ENCODE results near the gene PLXNA2. TPM values are rescaled to one million over a fixed set of nuclear protein-coding genes. Genes with fewer than 3 reads are reported as not detected.

PLXNA2 gene
- total and polyA plus RNA-seq, 2 of the 13 experiments (the other 11 are each of a cell fraction or from before 2014, with no cell fraction given) = 1.1 to 2.1 TPM

DNA sequence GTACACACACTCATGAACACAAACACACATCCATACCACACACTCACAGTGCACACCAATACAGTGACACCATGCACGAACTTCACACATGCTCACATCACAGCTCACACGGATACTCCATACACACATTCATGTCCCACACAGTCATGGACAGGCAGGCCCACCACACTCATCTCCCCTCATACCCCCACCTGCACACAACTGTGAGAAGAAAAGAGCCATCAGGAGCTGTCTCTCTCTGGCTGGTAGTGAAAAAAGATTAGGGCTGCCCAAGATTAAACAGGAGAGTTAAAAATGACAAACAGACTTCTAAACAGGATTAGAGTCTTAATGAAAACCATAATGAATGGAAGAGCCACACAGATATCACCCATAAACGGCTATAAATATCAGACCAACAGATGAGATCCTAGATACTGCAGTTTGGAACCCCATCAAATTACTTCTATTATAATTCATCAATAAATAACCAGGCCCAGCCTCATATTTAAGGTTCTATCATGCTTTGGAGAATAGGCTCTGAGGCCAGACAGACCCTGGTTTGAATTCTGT is 122.3 kb downstream of the PLXNA2 start (continued):
- TF ChIP-seq, protein P1, sequence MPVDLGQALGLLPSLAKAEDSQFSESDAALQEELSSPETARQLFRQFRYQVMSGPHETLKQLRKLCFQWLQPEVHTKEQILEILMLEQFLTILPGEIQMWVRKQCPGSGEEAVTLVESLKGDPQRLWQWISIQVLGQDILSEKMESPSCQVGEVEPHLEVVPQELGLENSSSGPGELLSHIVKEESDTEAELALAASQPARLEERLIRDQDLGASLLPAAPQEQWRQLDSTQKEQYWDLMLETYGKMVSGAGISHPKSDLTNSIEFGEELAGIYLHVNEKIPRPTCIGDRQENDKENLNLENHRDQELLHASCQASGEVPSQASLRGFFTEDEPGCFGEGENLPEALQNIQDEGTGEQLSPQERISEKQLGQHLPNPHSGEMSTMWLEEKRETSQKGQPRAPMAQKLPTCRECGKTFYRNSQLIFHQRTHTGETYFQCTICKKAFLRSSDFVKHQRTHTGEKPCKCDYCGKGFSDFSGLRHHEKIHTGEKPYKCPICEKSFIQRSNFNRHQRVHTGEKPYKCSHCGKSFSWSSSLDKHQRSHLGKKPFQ (CRISPR knock-in tag; IDR thresholded peaks at IDR 0.05; ENCODE audit: insufficient replicate concordance) = no peak
- TF ChIP-seq HHEX (CRISPR knock-in tag; IDR thresholded peaks at IDR 0.05) (no peak), ZNF724P (CRISPR knock-in tag; IDR thresholded peaks at IDR 0.05; ENCODE audit: borderline replicate concordance) (no peak), PHF21A (CRISPR knock-in tag; IDR thresholded peaks at IDR 0.05) (no peak)

DNA sequence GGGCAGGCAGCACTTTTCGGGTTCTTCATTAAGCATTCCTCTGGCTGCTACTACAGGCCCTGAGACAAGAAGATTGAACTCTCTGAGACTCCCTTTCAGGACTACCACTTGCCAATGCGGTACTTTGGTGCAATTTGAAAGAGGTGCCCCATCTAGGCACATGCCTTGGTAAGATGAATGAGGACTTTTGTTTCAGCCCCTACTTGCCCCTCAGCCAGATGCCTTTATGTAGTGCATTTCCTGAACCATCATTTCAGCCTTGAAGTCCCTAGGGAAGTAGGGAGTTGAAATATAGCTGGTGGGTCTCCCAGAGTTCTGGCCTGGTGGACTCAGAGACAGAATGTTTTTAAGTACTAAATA is 123.8 kb downstream of the PLXNA2 start:
- peak overlapping the region; percentile 30 for H3K9ac ChIP-seq (ENCODE audit: insufficient read depth, low read depth, low read length)
- FAIRE-seq = no peak
- H3K9me3 ChIP-seq (ENCODE audit: low read length) = no peaks in the 10 kb centered on the region
- H4K20me1 ChIP-seq (ENCODE audit: insufficient read depth, low read length) = no peaks in the 10 kb centered on the region
- in situ Hi-C loops (cut with HindIII; ENCODE audit: extremely low pct_ligation_motif_present, low pct_unique_long_range_greater_than_20kb) = no loop called here
- intact Hi-C loops (cut with micrococcal nuclease; ENCODE audit: unreplicated experiment) = no loop called here
- H3K4me2 ChIP-seq (ENCODE audit: low read depth, low read length) = peak overlapping the region; percentile 68
- TF ChIP-seq SPEN (CRISPR knock-in tag; IDR thresholded peaks at IDR 0.05; ENCODE audit: low read depth) (0 out of 2 replicates have a peak, but pooled peaks have one; percentile 6), ZNF160 (CRISPR knock-in tag; IDR thresholded peaks at IDR 0.05) (no peak), AKAP8 (CRISPR knock-in tag; IDR thresholded peaks at IDR 0.05) (no peak), ZNF446 (CRISPR knock-in tag; IDR thresholded peaks at IDR 0.05) (0 out of 2 replicates have a peak, but pooled peaks have one; percentile 74), ZNF709 (CRISPR knock-in tag; IDR thresholded peaks at IDR 0.05) (peak; percentile 54; the same call in 1 of the 2 replicates)
- TF ChIP-seq, protein P2, sequence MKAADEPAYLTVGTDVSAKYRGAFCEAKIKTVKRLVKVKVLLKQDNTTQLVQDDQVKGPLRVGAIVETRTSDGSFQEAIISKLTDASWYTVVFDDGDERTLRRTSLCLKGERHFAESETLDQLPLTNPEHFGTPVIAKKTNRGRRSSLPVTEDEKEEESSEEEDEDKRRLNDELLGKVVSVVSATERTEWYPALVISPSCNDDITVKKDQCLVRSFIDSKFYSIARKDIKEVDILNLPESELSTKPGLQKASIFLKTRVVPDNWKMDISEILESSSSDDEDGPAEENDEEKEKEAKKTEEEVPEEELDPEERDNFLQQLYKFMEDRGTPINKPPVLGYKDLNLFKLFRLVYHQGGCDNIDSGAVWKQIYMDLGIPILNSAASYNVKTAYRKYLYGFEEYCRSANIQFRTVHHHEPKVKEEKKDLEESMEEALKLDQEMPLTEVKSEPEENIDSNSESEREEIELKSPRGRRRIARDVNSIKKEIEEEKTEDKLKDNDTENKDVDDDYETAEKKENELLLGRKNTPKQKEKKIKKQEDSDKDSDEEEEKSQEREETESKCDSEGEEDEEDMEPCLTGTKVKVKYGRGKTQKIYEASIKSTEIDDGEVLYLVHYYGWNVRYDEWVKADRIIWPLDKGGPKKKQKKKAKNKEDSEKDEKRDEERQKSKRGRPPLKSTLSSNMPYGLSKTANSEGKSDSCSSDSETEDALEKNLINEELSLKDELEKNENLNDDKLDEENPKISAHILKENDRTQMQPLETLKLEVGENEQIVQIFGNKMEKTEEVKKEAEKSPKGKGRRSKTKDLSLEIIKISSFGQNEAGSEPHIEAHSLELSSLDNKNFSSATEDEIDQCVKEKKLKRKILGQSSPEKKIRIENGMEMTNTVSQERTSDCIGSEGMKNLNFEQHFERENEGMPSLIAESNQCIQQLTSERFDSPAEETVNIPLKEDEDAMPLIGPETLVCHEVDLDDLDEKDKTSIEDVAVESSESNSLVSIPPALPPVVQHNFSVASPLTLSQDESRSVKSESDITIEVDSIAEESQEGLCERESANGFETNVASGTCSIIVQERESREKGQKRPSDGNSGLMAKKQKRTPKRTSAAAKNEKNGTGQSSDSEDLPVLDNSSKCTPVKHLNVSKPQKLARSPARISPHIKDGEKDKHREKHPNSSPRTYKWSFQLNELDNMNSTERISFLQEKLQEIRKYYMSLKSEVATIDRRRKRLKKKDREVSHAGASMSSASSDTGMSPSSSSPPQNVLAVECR (CRISPR knock-in tag; IDR thresholded peaks at IDR 0.05; ENCODE audit: borderline replicate concordance) = 0 out of 2 replicates have a peak, but pooled peaks have one; percentile 16
- TF ChIP-seq, protein P3, sequence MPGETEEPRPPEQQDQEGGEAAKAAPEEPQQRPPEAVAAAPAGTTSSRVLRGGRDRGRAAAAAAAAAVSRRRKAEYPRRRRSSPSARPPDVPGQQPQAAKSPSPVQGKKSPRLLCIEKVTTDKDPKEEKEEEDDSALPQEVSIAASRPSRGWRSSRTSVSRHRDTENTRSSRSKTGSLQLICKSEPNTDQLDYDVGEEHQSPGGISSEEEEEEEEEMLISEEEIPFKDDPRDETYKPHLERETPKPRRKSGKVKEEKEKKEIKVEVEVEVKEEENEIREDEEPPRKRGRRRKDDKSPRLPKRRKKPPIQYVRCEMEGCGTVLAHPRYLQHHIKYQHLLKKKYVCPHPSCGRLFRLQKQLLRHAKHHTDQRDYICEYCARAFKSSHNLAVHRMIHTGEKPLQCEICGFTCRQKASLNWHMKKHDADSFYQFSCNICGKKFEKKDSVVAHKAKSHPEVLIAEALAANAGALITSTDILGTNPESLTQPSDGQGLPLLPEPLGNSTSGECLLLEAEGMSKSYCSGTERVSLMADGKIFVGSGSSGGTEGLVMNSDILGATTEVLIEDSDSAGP (CRISPR knock-in tag; IDR thresholded peaks at IDR 0.05; ENCODE audit: borderline replicate concordance) = 0 out of 2 replicates have a peak, but pooled peaks have one; percentile 2
- H3K79me2 ChIP-seq (ENCODE audit: insufficient read depth, low read length) = no peaks in the 10 kb centered on the region
- 13% methylated on average over 2 of the region's 2 CpGs for WGBS (ENCODE audit: low lambda C conversion rate)
- H3K36me3 ChIP-seq (replicated peaks in 1 of 2; ENCODE audit: control insufficient read depth in 1 of 2, insufficient read depth in 2 of 2, low read length in 2 of 2) = no peaks in the 10 kb centered on the region
- no TSS peak for BruUV-seq (replicated peaks)
- no peaks in the 10 kb centered on the region for H3K27me3 ChIP-seq (ENCODE audit: control insufficient read depth in 1 of 2, insufficient read depth in 2 of 2, low read length in 2 of 2)
- peaks cover 64% of the 10 kb centered on the region for H3K4me1 ChIP-seq (ENCODE audit: insufficient read depth, low read length)
- peak; percentile 8; the same call in 2 of the 3 replicates for ATAC-seq
- no peak overlapping the region for H2AFZ ChIP-seq (ENCODE audit: low read length)
- ChIA-PET CTCF (ENCODE audit: low intra/inter-chr PET ratio, low total read pairs) (no interaction called here), POLR2A (interaction anchor here (1.0 to 1.3 kb wide), 5 partner anchors 10 to 124 kb away, joined by 3 to 4 read pairs (median 3); no protein-coding TSS in a partner anchor)
- H3K4me3 ChIP-seq (replicated peaks in 1 of 3; ENCODE audit: insufficient read depth in 1 of 3, low read depth in 2 of 3, low read length in 3 of 3) = peak overlapping the region in 1 of 3 experiments; percentile 13; a peak in 1 of 6 replicates
- H3K27ac ChIP-seq (ENCODE audit: extremely low read length, insufficient read depth, low read length) = peak overlapping the region; percentile 74
- no peak for DNase-seq (ENCODE audit: low spot score)

Data from HepG2 (cell line).